NCI-H2196 treated with DMSO at 0.1 percent for 48 hours (cell line): Measurements from ENCODE around the gene MMP11.

ENCODE experiments used
- DNase-seq: peaks from one replicate; lab custom pipeline; 2025; ENCODE audit not compliant: unreplicated experiment; lab: John Stamatoyannopoulos, UW

MMP11 gene

GRCh38 chr22:23780146-23780748, 7.6 kb downstream of the MMP11 start:
- no peak for DNase-seq

DNA sequence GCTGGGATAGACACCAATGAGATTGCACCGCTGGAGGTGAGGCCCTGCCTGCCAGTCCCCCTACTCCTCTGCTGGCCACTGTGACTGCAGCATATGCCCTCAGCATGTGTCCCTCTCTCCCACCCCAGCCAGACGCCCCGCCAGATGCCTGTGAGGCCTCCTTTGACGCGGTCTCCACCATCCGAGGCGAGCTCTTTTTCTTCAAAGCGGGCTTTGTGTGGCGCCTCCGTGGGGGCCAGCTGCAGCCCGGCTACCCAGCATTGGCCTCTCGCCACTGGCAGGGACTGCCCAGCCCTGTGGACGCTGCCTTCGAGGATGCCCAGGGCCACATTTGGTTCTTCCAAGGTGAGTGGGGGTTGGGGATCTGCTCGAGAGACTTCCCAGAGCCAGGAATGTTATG, 8.4 kb downstream of the MMP11 start:
- no peak for DNase-seq

DNA sequence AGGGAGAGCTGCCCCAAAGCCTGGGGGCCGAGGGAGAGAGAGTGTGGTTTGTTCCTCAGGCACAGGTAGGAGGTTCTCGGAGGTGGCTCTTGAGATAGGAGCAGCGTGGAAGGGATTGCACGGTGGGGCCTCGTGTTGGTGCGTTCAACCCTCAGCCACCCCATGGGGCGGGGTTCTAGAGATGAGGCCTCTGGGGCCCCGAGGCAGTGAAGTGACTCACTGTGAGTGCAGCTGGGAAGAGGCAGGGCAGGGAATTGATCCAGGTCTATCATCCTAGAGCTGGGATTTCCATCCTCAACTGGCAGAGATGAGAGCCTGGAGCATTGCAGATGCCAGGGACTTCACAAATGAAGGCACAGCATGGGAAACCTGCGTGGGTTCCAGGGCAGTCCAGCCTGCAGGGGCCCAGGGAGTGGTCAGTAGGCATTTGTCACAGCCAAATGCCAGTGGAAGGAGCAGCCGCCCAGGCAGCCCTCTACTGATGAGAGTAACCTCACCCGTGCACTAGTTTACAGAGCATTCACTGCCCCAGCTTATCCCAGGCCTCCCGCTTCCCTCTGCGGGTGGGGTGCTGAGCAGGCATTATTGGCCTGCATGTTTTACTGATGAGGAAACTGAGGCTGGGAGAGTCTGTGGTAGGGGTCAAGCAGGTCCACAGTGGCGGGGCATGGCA, 9.0 kb downstream of the MMP11 start:
- no peak for DNase-seq

DNA sequence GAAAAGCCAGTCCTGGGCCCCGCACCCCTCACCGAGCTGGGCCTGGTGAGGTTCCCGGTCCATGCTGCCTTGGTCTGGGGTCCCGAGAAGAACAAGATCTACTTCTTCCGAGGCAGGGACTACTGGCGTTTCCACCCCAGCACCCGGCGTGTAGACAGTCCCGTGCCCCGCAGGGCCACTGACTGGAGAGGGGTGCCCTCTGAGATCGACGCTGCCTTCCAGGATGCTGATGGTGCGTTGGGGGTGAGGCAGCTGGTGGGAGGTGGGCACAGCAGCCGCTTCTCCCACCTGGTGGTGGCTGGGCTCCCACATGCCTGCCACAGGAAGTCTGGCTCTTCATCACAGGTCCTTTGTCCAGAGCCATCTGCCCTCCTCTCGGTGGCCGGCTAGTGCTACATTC, 9.6 kb downstream of the MMP11 start:
- no peak for DNase-seq

- DNase-seq, result no peak
These were observed 10.1 kb downstream of the MMP11 start for GRCh38 chr22:23782703-23783102.

- no peak for DNase-seq
These were observed 10.9 kb downstream of the MMP11 start for GRCh38 chr22:23783265-23784150.

DNA sequence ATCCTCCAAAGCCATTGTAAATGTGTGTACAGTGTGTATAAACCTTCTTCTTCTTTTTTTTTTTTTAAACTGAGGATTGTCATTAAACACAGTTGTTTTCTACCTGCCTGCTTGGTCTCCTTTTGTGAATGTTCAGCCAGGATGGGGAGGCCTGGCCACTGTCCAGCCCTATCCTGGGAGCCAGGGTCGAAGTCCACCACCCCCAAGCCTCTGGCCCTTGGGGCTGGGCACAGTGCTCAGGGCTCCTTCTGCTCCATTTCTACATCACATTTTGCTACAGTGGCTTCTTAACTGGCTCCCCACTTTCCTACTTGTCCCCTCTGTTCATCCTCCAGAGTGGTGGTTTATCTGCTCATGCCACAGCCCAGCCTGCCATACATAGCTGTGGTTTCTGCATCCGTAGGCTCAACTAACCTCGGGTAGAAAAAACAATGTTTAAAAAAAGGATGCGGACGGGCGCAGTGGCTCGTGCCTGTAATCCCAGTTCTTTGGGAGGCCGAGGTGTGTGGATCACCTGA, 11.6 kb downstream of the MMP11 start:
- no peak for DNase-seq

GRCh38 chr22:23786261-23786710, 13.6 kb downstream of the MMP11 start:
- DNase-seq, result no peak

- DNase-seq, result peak; percentile 51
These were observed 14.3 kb downstream of the MMP11 start, which contains the start of gene SMARCB1 for GRCh38 chr22:23786752-23787599. Gene SMARCB1 (plus strand): TSS chr22:23786966. CDS start chr22:23787170, 204 bp downstream.

GRCh38 chr22:23787600-23787896, 14.9 kb downstream of the MMP11 start:
- no peak for DNase-seq

- DNase-seq, result no peak
These were observed 15.3 kb downstream of the MMP11 start for GRCh38 chr22:23787910-23788309.

DNA sequence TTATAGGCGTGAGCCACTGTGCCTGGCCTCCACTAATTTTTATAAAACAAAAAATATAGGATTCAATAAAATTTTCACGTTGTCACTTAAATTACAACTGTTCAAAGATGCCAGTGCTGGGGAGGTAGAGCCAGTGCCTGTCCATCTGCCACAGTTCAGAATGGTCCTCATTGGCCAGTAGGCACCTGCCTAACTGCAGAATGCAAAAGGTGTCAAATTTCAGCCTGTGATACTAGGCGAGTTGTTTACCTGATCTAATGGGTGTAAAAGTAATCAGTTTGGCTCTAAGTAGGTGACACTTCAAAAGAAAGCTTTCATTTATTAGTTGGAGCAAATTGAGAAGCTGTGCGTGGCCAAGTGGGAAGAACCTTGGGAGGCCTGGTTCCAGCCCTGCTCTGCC, 16.5 kb downstream of the MMP11 start:
- no peak for DNase-seq

DNA sequence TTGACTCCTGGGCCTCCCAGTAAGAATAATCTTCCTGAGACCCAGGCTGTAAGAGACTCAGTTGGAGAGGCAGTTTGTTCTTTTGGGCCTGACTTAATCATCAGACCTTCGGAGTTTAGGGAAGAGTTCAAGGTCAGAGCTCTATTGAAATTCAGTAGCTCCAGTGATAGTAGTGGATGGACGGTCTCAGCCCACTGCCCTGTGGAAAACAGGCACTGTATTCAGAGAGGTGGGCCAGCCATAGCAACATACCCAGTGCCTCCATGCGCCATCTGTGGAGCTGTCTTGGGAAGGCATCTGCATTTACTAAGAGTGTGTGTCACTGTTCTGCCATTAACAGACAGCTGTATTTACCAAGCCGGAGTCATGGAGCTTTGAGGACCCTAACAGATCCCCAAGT, 17.0 kb downstream of the MMP11 start:
- DNase-seq, result no peak

- DNase-seq, result no peak
These were observed 18.4 kb downstream of the MMP11 start for GRCh38 chr22:23790819-23791737.

DNA sequence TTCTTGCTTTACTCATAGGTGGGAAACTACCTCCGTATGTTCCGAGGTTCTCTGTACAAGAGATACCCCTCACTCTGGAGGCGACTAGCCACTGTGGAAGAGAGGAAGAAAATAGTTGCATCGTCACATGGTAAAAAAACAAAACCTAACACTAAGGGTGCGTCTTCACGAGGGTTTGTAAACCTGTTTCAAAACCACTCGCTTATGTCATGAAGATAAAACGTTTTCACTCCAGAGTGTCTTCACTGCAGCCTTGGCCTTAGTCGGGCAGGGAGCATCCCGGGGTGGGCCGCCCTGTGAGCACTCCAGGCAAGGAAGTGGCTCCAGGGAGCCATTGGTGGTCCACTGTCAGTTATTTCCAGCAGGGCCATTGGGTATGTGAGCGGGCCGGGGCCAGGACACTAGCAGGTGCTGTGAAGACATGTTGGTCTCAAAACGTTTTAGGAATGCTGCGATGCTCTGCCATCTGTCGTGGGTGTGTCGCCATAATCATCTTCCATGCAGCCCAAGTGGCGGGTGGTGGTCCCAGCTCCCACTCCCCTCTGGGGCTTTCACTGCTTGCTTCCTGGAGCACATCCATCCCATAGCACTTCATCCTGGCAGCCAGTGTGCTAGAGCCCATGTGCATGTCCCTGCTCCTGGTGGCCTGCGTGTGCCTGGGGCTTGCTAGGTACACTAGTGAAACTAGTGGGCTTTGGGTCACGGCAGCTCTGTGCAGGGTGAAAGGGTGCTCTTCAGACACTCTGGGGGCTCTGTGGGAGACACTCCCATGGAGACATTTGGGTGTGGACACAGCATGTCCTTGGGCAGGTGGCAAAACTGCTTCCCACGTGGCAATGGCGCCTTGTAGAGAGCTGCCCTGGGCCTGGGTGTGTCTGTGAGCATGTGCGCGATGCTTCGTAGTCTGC, 19.3 kb downstream of the MMP11 start:
- DNase-seq, result no peak

DNA sequence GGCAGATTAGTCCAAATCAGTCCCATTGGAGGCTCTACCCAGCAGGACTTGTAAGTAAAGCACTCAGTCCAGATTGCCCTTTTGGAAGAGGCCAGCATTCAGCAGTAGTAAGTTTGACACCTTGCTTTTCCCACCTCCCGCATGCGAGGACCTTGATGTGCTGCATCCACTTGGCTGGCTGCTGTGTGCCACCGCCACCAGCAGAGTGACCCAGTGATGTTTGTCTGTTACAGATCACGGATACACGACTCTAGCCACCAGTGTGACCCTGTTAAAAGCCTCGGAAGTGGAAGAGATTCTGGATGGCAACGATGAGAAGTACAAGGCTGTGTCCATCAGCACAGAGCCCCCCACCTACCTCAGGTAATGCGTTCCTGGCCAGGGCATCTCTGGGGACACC, 20.7 kb downstream of the MMP11 start:
- no peak for DNase-seq

GRCh38 chr22:23796461-23796860, 23.8 kb downstream of the MMP11 start:
- no peak for DNase-seq

GRCh38 chr22:23800297-23801237, 27.9 kb downstream of the MMP11 start:
- DNase-seq, result no peak
